Vagina (tissue), 2 donors: ENCODE results near the gene JAG2.

ENCODE experiments used
- CTCF ChIP-seq, 3 experiments: fragments of 450-650 bp in 2 of 3; fragments of 200-600 bp in 1 of 3; sonication (generic) in 1 of 3; IDR thresholded peaks; one replicate each; pipeline ENCODE4 v1.5.1; 2017 to 2019; ENCODE audit warnings: antibody characterized with exemption in 3 of 3, mild to moderate bottlenecking in 2 of 3, moderate library complexity in 2 of 3
- POLR2A ChIP-seq, 2 donors: fragments of 450-650 bp; IDR thresholded peaks; one replicate each; pipeline ENCODE4 v1.6.1; 2017; ENCODE audit warnings: antibody characterized with exemption in 2 of 2, mild to moderate bottlenecking in 2 of 2, moderate library complexity in 2 of 2
- POLR2AphosphoS5 ChIP-seq, 2 donors: sonication (generic); formaldehyde crosslinking; IDR thresholded peaks; one replicate each; pipeline ENCODE4 v1.9.0; 2017; ENCODE audit warnings: antibody characterized with exemption in 2 of 2, mild to moderate bottlenecking in 2 of 2, low read depth in 1 of 2; ENCODE audit not compliant: insufficient read depth in 1 of 2

DNA sequence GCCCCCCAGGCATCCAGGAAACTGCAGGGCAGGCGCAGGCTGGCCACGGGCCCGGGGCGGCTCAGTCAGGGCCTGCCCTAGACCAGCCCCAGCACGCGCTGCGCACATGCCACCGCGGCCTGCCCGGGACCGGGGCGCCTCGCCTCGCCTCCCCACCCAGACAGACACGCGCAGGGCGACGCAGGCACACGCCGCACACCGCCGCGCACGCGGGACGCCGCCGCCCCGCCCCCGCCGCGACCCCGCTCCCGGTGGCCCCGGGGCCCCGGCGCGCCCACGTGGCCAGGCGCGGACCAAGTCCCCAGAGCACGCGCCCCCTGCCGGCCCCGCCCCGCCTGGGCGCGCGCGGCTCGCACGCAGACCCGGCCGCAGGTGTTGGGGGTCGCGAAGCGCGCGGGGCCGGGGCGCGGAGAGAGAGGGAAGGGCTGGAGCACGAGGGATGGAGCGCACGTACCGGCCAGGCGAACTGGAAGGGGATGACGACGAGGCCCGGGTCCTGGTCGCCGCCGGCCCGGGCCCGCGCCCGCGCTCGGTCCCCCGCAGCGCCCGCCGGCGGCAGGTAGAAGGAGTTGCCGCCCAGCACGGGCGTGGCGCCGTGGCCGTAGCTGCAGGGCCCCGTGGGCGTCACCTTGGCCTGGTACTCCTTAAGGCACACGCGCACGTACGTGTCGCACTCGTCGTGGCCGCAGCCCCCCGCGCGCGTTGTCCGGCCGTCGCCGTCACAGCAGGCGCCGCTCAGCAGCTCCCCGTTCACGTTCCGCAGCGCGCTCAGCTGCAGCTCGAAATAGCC lies 1.1 kb downstream of the JAG2 start:
- no peak for TF ChIP-seq CTCF (IDR thresholded peaks at IDR 0.05)
- no peak for TF ChIP-seq POLR2AphosphoS5 (IDR thresholded peaks at IDR 0.05; ENCODE audit: insufficient read depth in 1 of 2, low read depth in 1 of 2)
- TF ChIP-seq POLR2A (IDR thresholded peaks at IDR 0.05) = no peak
